ENCODE data around the gene LCN2. TPM values are rescaled to one million over a fixed set of nuclear protein-coding genes. Genes with fewer than 3 reads are reported as not detected.
"Not testable (repeated sequence)": the region's sequence is repeated elsewhere in the genome, so short reads cannot be mapped to it uniquely, and the experiment has no call there.

LCN2 gene
- under 1 TPM; 0.29 to 0.86 (median 0.79) TPM for polyA plus RNA-seq (ENCODE audit: insufficient read length in 3 of 3)

DNA sequence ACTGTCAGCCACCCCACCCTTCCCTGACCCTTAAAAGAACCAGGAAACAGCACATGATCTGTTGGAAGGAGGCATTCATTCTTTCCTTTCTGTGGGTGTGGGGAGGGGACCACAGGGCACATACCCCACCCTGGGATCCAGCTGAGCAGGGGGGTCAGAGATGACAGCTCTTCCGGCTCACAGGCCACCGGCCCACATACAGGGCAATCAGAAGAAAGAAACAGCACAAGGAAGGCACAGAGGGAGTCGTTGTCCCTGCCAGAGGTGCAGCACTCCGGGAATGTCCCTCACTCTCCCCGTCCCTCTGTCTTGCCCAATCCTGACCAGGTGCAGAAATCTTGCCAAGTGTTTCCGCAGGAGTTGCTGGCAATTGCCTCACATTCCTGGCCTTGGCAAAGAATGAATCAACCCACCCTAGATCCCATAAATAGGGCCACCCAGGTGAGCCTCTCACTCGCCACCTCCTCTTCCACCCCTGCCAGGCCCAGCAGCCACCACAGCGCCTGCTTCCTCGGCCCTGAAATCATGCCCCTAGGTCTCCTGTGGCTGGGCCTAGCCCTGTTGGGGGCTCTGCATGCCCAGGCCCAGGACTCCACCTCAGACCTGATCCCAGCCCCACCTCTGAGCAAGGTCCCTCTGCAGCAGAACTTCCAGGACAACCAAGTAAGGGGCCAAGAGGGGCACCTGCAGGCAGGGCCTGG lies at the start of gene LCN2:
LCN2 (plus strand) TSS at position 453 of the 701 bp plus-strand sequence; CDS start at position 526, 73 bp downstream.
- no peak for DNase-seq (ENCODE audit: low read depth in 3 of 3, low spot score in 2 of 3)

DNA sequence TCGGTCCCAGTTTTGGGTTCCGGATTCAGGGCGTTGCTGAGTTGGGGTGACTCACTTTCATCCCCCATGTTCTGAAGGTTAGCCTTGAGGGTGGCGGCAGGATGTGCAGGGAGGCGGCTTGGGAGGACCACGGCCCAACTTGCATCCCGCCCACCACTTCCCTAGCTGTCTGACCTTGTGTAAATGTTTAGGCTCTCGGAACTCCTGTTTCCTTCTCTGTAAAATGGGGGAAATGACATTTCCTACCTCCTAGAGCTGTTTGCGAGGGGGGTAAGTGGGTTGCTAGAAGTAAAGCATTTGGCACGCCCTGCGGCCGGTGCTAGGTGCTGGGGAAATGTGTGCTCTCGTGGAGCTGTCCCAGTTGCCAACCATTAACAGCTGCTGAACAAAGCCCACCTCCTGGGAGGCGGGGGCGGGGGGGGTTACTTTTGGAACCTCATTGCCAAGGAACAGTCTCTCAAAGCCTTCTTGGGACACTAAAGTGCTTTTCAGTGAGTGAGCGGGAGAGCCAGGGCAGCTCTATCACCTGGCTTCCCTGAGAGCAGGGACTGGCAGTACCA lies 49.2 kb upstream of the LCN2 start:
- no peak for DNase-seq (ENCODE audit: low read depth in 3 of 3, low spot score in 2 of 3)

DNA sequence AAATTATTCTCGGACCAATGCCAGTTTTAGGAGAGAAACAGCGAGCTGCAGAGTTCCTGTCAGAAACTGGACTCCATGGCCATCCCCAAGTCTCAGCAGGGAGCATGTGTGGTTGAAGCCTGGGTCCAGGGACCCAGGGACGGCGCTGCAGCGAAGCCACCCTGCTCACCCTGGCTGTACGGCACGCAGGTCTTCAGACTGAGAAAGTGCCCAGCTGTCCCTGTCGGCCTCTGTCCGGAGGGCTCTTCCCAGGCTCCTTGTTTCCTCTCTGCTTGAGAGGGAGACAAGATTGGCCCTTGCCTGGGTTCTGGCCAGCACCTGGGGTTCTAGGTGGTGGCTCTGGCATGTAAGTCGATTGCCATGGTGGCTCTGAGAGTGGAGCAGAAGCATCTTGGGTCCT lies 48.7 kb upstream of the LCN2 start:
- DNase-seq (ENCODE audit: low read depth in 3 of 3, low spot score in 2 of 3), result no peak

DNA sequence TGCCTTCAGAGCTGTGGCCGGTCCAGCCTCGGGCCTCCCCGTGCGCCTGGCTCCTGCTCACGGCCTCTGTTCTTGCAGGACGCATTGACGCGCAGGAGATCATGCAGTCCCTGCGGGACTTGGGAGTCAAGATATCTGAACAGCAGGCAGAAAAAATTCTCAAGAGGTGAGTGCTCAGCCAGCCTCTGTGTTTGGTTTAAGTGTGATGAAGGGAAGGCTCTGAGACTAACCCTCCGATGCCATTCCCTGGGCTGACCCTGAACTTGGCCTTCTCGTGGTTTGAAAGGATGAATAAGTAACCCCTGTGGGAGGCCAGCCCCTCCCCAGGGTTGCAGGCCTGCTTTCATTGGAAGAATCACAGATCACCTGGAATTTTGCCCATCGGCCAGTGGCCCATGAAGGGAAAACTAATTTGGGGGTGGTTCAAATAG lies 48.0 kb upstream of the LCN2 start:
- DNase-seq (ENCODE audit: low read depth in 3 of 3, low spot score in 2 of 3), result no peak

DNA sequence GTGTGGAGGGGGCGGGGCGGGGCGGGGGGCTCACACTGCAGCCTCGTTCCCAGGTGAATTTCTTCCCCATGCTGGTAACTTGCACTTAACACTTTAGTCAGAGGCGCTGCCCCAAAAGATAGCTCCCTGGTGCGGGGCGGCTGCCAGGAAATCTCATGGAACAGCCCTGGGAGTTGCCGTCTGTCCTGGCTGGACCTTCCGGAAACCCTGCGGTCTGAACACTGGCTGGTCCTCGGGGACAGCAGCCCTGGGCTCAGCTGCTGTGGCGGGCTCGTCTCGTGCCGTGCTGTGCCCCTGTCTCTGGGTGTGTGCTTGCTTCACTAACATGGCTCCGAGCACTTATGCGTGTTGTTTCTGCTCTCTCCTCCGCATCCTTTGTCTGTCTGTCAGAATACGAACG lies 47.6 kb upstream of the LCN2 start:
- no peak for DNase-seq (ENCODE audit: low read depth in 3 of 3, low spot score in 2 of 3)

DNA sequence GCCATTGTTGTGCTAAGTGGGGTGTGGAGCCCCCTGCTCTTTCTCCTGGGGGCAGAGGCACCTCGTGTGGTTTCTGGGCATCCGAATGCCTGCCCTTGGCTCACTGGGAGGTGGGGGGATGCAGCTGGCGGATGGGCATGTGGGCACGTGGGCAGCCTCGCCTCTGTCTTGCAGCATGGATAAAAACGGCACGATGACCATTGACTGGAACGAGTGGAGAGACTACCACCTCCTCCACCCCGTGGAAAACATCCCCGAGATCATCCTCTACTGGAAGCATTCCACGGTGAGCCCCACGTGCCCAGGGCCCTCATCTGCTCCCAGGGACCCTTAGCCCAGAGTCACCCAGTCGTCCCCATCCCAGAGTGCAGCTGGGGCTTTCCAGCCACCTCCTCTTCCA lies 47.1 kb upstream of the LCN2 start:
- DNase-seq (ENCODE audit: low read depth in 3 of 3, low spot score in 2 of 3), result no peak

GRCh38 chr9:128102861-128103588 lies 46.2 kb upstream of the LCN2 start:
- no peak for DNase-seq (ENCODE audit: low read depth in 3 of 3, low spot score in 2 of 3)

- DNase-seq (ENCODE audit: low read depth in 3 of 3, low spot score in 2 of 3), result no peak
These were observed 45.7 kb upstream of the LCN2 start for GRCh38 chr9:128103589-128103962.

DNA sequence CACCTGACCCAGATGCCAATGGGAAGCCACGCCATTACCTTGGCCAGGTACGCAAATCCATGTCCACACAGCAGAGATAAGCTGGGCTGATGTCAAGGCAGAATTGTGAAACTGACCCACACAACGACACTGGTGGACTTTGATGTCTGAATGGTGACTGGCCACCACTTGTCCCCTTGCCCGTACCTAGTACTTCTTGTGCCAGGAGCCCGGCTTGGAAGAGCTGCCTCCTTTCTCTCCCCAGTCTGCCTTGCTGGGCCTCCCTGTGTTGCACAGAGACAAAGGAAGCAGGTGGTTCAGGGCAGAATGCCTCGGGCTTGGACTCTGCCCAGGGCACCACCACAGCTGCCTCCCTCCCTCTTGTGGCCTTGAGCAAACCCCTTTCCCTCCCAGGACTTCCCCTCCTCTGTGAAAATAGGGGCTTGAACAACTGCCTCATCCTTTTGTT lies 45.1 kb upstream of the LCN2 start:
- no peak for DNase-seq (ENCODE audit: low read depth in 3 of 3, low spot score in 2 of 3)

GRCh38 chr9:128105538-128106175 lies 43.6 kb upstream of the LCN2 start:
- DNase-seq (ENCODE audit: low read depth in 3 of 3, low spot score in 2 of 3), result no peak

DNA sequence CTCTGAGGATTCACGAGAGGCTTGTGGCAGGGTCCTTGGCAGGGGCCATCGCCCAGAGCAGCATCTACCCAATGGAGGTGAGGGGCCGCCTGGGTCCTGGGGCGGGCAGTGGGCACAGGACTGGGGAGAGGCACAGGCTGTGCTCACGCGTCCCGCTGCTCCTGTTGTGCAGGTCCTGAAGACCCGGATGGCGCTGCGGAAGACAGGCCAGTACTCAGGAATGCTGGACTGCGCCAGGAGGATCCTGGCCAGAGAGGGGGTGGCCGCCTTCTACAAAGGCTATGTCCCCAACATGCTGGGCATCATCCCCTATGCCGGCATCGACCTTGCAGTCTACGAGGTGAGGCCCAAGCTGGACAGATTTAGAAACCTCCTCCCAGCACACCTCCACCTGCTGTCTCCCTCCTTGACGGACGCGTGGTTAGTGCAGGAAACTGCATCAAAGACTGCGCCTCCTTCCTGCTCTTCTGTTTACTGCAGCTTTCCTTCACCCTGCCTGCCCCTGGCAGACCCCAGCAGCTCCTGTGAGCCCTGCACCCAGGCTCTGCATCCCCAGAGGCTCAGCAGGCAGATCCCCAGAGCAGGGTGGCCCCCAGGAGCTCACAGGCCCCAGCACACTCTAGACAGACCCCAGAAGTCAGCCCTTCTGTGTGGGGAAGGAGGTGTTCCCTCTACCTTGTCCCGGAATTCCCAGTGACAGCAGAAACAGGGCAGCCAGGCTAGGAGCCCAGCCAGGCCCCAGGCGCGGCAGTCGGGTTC lies 42.9 kb upstream of the LCN2 start:
- DNase-seq (ENCODE audit: low read depth in 3 of 3, low spot score in 2 of 3), result no peak

DNA sequence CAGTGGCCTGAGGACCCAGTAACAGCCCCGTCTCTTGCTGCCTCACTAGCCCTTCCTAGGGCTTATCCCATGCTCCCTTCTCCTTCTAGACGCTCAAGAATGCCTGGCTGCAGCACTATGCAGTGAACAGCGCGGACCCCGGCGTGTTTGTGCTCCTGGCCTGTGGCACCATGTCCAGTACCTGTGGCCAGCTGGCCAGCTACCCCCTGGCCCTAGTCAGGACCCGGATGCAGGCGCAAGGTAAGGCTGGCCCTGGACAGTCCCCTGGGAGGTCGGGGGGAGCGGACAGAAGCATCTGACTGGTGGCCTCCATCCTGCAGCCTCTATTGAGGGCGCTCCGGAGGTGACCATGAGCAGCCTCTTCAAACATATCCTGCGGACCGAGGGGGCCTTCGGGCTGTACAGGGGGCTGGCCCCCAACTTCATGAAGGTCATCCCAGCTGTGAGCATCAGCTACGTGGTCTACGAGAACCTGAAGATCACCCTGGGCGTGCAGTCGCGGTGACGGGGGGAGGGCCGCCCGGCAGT lies 42.2 kb upstream of the LCN2 start:
- no peak for DNase-seq (ENCODE audit: low read depth in 3 of 3, low spot score in 2 of 3)

DNA sequence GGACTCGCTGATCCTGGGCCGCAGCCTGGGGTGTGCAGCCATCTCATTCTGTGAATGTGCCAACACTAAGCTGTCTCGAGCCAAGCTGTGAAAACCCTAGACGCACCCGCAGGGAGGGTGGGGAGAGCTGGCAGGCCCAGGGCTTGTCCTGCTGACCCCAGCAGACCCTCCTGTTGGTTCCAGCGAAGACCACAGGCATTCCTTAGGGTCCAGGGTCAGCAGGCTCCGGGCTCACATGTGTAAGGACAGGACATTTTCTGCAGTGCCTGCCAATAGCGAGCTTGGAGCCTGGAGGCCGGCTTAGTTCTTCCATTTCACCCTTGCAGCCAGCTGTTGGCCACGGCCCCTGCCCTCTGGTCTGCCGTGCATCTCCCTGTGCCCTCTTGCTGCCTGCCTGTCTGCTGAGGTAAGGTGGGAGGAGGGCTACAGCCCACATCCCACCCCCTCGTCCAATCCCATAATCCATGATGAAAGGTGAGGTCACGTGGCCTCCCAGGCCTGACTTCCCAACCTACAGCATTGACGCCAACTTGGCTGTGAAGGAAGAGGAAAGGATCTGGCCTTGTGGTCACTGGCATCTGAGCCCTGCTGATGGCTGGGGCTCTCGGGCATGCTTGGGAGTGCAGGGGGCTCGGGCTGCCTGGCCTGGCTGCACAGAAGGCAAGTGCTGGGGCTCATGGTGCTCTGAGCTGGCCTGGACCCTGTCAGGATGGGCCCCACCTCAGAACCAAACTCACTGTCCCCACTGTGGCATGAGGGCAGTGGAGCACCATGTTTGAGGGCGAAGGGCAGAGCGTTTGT lies 41.6 kb upstream of the LCN2 start:
- no peak for DNase-seq (ENCODE audit: low read depth in 3 of 3, low spot score in 2 of 3)

DNA sequence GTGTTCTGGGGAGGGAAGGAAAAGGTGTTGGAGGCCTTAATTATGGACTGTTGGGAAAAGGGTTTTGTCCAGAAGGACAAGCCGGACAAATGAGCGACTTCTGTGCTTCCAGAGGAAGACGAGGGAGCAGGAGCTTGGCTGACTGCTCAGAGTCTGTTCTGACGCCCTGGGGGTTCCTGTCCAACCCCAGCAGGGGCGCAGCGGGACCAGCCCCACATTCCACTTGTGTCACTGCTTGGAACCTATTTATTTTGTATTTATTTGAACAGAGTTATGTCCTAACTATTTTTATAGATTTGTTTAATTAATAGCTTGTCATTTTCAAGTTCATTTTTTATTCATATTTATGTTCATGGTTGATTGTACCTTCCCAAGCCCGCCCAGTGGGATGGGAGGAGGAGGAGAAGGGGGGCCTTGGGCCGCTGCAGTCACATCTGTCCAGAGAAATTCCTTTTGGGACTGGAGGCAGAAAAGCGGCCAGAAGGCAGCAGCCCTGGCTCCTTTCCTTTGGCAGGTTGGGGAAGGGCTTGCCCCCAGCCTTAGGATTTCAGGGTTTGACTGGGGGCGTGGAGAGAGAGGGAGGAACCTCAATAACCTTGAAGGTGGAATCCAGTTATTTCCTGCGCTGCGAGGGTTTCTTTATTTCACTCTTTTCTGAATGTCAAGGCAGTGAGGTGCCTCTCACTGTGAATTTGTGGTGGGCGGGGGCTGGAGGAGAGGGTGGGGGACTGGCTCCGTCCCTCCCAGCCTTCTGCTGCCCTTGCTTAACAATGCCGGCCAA lies 40.8 kb upstream of the LCN2 start:
- DNase-seq (ENCODE audit: low read depth in 3 of 3, low spot score in 2 of 3), result no peak

DNA sequence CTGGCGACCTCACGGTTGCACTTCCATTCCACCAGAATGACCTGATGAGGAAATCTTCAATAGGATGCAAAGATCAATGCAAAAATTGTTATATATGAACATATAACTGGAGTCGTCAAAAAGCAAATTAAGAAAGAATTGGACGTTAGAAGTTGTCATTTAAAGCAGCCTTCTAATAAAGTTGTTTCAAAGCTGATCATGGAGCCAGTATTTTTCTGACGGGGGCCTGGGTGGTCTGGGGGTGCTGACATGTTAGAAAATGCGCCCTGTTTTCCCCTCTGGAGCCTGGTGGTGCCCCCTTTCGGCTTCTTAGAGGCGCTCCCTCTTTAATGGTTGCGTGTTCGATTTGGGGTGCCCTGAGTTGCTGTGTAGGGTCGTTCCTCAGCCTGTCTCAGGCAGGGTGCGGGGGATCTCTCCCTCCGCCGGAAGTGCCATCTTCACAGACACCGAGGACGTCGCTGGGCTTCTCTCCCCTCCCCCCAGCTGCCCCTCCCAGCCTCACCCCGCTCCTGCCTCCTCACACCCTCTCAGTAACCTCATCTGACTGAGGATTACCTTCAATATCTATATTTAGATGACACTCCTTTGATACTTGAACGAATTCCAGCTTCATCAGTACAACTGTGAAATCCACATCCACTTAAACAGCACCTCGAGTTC lies 40.1 kb upstream of the LCN2 start:
- no peak for DNase-seq (ENCODE audit: low read depth in 3 of 3, low spot score in 2 of 3)

GRCh38 chr9:128111726-128112125 lies 37.5 kb upstream of the LCN2 start:
- not testable (repeated sequence) for DNase-seq (ENCODE audit: low read depth in 3 of 3, low spot score in 2 of 3)

DNA sequence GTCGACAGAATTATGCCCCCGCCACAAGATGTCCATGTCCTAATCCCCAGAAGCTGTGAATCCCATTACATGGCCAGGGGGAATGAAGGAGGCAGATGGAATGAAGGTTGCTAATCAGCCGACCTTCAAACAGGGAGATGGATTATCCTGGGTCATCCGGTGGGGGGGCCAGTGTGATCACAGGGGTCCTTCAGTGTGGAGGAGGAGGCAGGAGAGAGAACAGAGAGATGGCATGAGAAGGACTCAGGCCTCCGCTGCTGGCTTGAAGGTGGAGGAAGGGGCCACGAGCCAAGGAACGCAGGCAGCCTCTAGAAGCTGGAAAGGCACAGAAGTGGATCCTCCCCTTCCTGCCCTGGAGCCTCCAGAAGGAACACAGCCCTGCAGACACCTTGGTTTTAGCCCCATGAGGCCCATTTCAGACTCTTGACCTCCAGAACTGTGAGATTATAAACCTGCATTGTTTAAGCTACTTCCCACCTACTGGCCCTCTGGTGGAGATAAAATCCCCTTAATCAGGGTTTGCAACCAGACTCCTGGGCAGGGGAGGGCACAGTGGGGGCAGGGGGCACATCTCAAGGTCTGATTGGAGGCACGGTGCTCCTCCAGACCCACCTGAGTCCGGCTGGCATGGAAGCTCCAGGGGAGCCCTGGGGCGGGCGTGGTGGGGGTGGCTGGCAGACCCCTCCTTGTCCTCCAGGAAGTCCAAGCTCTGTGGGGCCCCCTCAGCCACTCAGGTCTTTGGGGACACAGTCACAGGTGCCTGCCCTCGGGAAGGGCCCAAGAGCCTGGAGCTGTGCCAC lies 35.5 kb upstream of the LCN2 start:
- no peak for DNase-seq (ENCODE audit: low read depth in 3 of 3, low spot score in 2 of 3)

Measured in right renal cortex interstitium (tissue), 3 donors.